ENCODE data around the gene DRC1. TPM values are rescaled to one million over a fixed set of nuclear protein-coding genes. Genes with fewer than 3 reads are reported as not detected.
A peak's percentile ranks its signal among the peaks of the same experiment; 100 is the strongest.

Gene DRC1
- total and polyA plus RNA-seq, 2 of the 13 experiments (the other 11 are each of a cell fraction or from before 2014, with no cell fraction given): 0.07 TPM; not detected in 1

- TF ChIP-seq ZNF281 (CRISPR knock-in tag; IDR thresholded peaks at IDR 0.05; ENCODE audit: borderline replicate concordance) (peak; percentile 32; the same call in 1 of the 2 replicates), ZNF34 (CRISPR knock-in tag; IDR thresholded peaks at IDR 0.05; ENCODE audit: borderline replicate concordance) (no peak), TIGD3 (CRISPR knock-in tag; IDR thresholded peaks at IDR 0.05; ENCODE audit: borderline replicate concordance) (no peak), SP5 (CRISPR knock-in tag; IDR thresholded peaks at IDR 0.05; ENCODE audit: borderline replicate concordance, low read depth) (peak; percentile 25; the same call in 1 of the 2 replicates)
These were observed 54.9 kb downstream of the DRC1 start (continued) for GRCh38 chr2:26456440-26457250.

GRCh38 chr2:26457251-26457666, 55.5 kb downstream of the DRC1 start:
- ChIA-PET CTCF (ENCODE audit: low intra/inter-chr PET ratio, low total read pairs) (no interaction called here), POLR2A (interaction anchor here (0.6 to 6.2 kb wide), 6 partner anchors 10 to 1225 kb away, joined by 3 to 52 read pairs (median 3); partner anchors contain the start of genes ADGRF3 and SELENOI)
- peak; percentile 54 for ATAC-seq
- peak overlapping the region; percentile 24 for H2AFZ ChIP-seq (ENCODE audit: low read length)
- peak overlapping the region; percentile 69 for H3K27ac ChIP-seq (ENCODE audit: extremely low read length, insufficient read depth, low read length)
- peak; percentile 63 for FAIRE-seq
- BruUV-seq (replicated peaks): no TSS peak
- peak overlapping the region; percentile 46 to 76 (median 50) for H3K4me3 ChIP-seq (replicated peaks in 1 of 3; ENCODE audit: insufficient read depth in 1 of 3, low read depth in 2 of 3, low read length in 3 of 3)
- H3K9me3 ChIP-seq (ENCODE audit: low read length): no peaks in the 10 kb centered on the region
- no peaks in the 10 kb centered on the region for H3K79me2 ChIP-seq (ENCODE audit: insufficient read depth, low read length)
- no peak for DNase-seq (ENCODE audit: low spot score)
- H3K36me3 ChIP-seq (replicated peaks in 1 of 2; ENCODE audit: control insufficient read depth in 1 of 2, insufficient read depth in 2 of 2, low read length in 2 of 2): no peaks in the 10 kb centered on the region
- peaks cover 43% of the 10 kb centered on the region for H3K4me1 ChIP-seq (ENCODE audit: insufficient read depth, low read length)
- no peaks in the 10 kb centered on the region; a peak in 1 of 5 replicates for H3K27me3 ChIP-seq (ENCODE audit: control insufficient read depth in 1 of 2, insufficient read depth in 2 of 2, low read length in 2 of 2)
- intact Hi-C loops (cut with micrococcal nuclease; ENCODE audit: unreplicated experiment) (loop anchor here (5.0 kb wide), 2 partner anchors 60 to 125 kb away; no protein-coding TSS in a partner anchor), in situ Hi-C loops (cut with HindIII; ENCODE audit: extremely low pct_ligation_motif_present, low pct_unique_long_range_greater_than_20kb) (no loop called here)
- H4K20me1 ChIP-seq (ENCODE audit: insufficient read depth, low read length): no peaks in the 10 kb centered on the region
- peak overlapping the region; percentile 69 for H3K9ac ChIP-seq (ENCODE audit: insufficient read depth, low read depth, low read length)
- WGBS (ENCODE audit: low lambda C conversion rate): 5% methylated on average over 7 of the region's 11 CpGs
- peak overlapping the region; percentile 95 for H3K4me2 ChIP-seq (ENCODE audit: low read depth, low read length)
- peak; percentile 35 for TF ChIP-seq ZNF407 (CRISPR knock-in tag; IDR thresholded peaks at IDR 0.05; ENCODE audit: not compliant biosample characterization)
- TF ChIP-seq NR2F6 (IDR thresholded peaks at IDR 0.05): peak; percentile 51; the same call in 1 of the 2 replicates
- no peak for TF ChIP-seq NR2F6 (CRISPR knock-in tag; IDR thresholded peaks at IDR 0.05)
- 0 out of 2 replicates have a peak, but pooled peaks have one; percentile 16 for TF ChIP-seq TCF7 (IDR thresholded peaks at IDR 0.05; ENCODE audit: low read depth)
